ENCODE measurements around the gene PGAP6.
"Not testable (repeated sequence)": the region's sequence is repeated elsewhere in the genome, so short reads cannot be mapped to it uniquely, and the experiment has no call there.

Gene PGAP6

DNA sequence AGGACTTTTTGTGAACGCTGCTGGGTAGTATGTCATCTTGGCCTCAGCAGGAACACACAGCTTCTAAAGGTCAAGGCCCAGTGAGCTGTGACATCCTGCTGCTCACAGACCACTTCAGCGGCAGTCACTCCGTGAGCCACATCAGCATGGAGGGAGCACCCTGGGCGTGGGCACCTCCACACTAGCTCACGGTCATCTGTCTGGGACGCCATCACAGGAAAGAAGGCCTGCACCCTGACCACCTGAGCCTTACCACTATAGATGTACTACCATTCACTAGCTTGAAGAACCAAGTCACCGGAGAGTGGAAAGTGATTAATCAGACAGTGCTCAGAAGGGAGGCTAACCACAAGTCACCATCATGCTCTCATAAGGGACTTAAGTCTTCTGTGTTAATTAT, 32.6 kb downstream of the PGAP6 start:
- no peak for DNase-seq

DNA sequence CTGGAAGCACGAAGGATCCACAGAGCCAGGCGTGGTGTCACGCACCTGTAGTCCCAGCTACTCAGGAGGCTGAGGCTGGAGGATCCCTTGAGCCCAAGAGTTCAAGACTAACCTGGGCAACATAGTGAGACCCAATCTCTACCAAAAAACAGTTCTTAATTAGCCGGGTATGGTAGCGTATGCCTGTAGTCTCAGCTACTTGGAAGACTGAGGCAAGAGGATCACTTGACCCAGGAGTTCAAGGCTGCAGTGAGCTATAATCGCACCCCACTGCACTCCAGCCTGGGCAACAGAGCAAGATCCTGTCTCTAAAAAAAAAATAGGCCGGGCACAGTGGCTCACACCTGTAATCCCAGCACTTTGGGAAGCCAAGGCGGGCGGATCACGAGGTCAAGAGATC, 33.3 kb downstream of the PGAP6 start:
- DNase-seq, result not testable (repeated sequence)

DNA sequence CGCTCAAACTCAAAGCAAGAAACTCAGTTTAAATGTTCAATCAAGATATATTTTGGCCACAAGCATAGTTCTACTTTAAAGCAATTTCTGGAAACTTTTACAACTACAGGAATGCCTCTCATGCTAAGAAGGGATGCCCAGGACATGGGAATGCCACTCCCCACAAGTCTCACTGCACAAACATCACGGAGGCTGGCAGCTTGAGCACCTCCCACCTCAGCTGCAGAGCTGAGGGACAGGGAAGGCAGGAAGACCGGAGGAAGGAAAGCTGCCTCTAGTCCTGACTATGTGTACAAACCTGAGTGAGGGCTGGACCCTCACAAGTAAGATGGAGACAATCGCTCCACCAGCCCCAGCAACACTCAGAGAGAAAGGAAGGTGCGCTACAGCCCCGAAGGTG, 34.6 kb downstream of the PGAP6 start:
- no peak for DNase-seq

DNA sequence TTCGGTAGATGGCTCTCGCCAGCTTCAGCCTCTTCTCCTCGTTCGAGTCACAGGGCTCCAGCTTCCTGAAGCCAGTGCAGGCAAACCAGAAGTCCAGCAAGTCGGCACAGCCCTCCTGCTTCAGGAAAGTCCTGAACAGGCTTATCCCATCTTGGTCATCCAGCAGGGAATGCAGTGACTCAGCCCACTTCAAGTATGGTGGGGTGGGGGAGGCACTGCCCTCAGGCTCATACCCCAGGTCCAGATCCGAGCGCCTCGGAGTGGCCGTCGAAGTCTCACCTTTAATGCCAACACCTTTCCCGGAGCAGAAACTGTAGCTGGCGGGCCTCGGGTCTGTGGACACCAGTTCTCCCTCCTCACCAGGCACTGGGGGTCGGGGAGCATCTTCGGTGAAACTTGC, 35.2 kb downstream of the PGAP6 start:
- no peak for DNase-seq

DNA sequence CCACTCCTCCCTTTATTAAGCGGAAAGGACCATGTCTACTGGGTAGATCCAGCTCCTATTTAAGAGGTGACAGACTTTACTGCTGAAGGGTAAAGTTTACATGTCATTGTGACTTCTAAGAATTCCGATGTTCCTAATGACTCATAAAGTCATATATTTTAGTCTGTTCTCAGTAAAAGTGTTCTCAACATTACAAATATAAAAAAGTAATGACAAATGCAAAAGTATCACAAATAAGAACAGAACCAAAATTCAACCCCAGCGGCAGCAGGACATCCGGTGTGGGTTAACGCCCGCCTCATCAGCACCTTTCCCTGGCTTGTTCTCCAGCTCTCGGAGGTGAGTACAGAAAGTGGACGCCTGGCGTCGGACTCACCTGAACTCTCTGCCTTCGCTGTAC, 36.0 kb downstream of the PGAP6 start:
- no peak for DNase-seq

DNA sequence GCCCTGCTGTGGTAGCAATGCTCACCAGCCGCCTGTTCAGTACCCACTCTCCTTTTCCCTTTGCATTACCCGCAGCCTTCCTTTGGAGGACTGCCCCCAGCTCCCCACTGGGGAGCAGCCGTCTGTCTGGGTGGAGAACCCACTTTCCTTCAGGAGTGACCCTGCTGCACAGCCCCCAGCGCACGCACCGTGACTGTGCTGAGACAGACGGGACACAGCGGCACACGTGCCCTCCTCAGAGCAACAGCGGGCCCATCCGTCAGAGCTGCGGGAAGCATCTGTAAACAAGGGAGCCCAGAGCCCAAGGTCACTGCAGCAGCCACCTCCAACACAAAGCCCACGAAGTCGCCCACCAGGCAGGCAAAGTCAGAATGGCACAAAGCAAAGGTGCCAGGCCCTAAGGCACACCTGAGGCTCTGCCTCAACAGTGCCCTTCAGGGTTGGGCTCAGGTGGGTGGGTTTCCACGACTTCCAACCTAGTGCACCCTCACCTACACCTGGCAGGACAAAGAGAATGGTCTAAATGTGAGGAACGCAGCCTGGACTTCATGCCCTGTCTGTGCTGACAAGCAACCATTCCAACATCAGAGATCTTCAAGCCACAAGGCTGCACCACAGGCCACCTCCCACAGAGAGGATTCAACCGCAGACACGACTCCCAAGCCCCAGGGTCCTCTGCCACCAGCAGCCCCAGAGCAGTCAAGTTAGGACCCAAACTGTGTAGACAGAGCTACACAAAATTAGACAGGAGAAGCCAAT, 39.1 kb downstream of the PGAP6 start:
- no peak for DNase-seq

DNA sequence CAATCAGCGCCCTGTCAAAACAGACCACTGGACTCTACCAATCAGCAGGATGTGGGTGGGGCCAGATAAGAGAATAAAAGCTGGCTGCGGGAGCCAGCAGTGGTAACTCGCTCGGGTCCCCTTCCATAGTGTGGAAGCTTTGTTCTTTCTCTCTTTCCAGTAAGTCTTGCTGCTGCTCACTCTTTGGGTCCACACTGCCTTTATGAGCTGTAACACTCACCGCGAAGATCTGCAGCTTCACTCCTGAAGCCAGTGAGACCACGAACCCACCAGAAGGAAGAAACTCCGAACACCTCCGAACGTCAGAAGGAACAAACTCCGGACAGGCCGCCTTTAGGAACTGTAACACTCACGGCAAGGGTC, 39.8 kb downstream of the PGAP6 start:
- not testable (repeated sequence) for DNase-seq

DNA sequence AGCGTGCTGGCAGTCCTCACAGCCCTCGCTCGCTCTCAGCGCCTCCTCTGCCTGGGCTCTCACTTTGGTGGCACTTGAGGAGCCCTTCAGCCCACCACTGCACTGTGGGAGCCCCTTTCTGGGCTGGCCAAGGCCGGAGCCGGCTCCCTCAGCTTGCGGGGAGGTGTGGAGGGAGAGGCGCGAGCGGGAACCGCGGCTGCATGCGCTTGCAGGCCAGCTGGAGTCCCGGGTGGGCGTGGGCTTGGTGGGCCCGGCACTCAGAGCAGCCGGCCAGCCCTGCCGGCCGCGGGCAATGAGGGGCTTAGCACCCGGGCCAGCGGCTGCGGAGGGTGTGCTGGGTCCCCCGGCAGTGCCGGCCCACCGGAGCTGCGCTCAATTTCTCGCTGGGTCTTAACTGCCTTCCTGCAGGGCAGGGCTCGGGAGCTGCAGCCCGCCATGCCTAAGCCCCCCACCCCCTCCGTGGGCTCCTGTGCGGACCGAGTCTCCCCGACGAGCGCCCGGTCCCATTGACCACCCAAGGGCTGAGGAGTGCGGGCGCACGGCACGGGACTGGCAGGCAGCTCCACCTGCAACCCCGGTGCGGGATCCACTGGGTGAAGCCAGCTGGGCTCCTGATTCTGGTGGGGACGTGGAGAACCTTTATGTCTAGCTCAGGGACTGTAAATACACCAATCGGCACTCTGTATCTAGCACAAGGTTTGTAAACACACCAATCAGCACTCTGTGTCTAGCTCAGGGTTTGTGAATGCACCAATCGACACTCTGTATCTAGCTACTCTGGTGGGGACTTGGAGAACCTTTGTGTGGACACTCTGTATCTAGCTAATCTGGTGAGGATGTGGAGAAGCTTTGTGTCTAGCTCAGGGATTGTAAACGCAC, 40.4 kb downstream of the PGAP6 start:
- not testable (repeated sequence) for DNase-seq

DNA sequence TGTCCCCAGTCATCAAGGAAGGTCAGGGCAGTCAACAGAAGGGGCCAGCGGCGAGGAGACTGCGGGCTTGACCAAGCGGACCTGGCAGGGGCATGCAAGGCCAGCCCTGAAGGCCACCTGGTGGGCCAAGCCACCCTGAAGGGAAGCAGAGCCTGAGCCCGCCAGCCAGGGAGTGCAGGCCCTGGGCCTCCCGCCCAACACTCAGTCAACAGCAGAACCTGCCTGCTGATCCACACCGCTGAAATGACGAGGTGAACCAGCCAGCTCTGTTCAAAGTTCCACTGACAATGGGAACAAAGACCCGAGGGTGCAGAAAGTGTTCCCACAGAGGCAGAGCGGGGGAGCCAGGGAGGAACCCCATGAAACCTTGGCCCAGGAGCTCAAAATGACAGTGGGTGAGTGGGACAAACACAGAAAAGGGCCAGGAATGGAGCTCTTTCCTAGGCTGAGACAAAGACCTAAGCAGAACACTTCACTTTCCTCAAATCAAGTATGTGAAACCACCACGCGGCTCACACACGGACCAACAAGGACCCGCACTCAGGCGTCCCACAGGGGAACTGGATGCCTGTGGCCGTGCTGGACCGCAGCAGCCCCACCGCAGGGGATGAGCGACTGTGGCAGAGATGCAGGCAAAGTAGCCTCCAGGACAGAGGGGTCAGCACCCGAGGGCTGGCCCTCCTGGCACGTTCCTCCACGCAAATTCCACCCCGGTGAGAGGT, 41.2 kb downstream of the PGAP6 start:
- no peak for DNase-seq

DNA sequence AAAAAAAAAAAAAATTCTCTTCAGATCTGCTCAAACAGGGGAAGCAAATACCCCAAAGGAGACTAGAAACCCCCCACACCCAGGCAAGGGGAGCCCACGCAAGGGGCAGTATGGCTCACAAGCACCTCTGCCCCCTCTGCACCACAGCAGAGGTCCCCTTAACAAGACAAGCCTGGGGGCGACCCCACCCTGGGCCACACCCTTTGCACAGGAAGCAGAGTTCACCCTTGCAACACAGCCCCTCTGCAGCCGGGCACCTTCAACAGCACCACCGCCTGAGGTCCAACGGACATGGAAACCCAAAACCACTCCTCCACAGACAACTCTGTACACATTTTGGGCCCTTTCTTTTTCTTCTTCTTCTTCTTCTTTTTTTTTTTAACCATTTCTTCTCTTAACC, 42.1 kb downstream of the PGAP6 start:
- DNase-seq, result no peak

DNA sequence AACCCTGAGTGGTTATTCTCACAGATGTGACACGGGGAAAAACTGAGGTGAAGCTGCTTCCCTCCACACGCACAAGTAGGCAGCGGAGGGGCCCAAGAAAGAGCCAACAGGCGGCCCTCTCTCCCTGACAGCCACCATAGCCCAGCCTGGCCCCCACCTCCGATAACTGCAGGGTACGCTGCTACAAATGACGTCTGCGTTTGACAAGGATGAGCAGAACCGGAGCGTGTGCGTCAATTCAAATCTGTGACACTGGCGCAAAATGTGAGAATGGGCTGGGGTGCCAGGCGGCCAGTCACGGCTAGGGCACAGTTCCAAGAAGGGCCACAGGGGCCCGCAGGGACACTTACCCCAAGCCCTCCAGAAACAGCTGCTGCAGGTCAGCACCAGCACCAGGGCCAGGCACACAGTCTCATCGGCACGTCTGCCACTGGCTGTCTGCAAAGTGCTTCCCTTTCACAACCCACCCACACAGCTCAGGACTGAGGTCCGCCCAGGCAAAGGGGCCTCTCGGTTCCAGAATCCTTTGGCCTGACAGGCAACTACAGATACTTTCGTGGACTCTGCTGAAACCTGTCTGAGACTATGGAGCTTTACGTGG, 43.7 kb downstream of the PGAP6 start:
- DNase-seq, result no peak

DNA sequence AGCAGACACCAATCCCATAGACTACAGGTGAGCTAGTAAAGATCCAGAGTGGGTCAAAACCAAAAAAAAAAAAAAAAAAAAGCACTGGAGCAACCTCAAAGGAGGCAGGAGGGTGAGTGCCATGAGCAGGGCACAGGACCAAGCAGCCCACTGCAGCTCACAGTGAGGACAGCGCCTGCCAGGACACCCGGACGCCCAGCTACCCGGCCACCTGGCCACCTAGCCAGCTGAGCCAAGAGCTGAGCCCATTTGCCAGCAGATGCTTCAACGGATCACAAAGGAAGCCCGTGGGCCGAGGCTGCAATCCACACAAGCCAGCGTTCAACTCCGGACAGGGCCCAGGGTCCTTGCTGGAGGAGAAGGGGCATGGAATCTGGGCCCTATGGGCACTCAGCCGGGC, 44.3 kb downstream of the PGAP6 start:
- DNase-seq, result no peak

DNA sequence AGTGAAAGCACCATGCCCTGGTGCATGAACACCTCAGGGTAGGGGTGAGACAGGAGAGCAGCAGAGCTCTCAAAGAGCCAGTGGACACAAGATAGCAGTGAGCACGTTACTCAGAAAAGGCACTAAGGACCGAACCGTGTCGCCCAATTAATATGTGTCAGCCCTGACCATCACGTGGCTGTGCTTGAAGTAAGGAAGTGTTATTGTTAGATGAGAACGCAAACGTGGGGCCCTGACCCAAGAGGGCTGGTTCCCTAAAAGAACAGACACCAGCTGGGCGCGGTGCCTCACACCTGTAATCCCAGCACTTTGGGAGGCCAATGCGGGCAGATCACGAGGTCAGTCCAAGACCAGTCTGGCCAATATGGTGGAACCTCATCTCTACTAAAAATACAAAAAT, 45.5 kb downstream of the PGAP6 start:
- peak in 1 of 2 donors; percentile 24 for DNase-seq

DNA sequence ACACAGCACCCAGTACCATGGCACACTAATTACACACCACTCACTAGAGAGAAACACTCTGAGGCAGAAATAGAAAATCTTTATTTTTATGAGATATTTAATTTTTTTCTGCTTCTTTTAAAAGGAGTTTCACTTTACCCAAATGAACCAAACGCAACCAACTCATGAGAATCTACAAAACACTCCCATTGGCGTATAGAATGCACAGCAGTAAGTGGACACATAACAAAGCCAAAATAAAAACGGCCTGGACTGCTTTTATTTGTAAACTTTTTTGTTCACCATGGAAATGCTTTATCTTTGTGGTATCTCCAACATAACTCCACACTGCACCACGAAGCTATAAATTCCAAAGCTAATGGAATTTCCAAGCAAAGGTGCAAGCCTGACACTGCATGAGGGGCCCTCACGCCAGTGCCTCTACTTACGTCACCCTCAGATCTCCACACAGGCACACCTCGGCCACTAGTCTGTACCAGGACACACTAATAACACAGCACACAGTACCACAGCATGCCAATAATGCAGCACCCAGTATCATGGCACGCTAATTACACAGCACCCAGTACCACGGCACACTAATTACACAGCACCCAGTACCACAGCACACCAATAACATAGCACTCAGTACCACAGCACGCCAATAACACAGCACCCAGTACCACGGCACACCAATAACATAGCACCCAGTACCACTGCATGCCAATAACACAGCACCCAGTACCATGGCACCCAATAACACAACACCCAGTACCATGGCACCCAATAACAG, 46.7 kb downstream of the PGAP6 start:
- DNase-seq, result not testable (repeated sequence)

DNA sequence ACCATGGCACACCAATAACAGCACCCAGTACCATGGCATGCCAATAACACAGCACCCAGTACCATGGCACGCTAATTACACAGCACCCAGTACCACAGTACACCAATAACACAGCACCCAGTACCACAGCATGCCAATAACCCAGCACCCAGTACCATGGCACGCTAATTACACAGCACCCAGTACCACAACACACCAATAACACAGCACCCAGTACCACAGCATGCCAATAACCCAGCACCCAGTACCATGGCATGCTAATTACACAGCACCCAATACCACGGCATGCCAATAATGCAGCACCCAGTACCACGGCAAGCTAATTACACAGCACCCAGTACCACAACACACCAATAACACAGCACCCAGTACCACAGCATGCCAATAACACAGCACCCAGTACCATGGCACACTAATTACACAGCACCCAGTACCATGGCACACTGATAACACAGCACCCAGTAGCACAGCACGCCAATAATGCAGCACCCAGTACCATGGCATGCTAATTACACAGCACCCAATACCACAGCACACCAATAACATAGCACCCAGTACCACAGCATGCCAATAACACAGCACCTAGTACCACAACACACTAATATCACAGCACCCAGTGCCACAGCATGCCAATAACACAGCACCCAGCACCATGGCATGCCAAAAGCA, 47.5 kb downstream of the PGAP6 start:
- not testable (repeated sequence) for DNase-seq

DNA sequence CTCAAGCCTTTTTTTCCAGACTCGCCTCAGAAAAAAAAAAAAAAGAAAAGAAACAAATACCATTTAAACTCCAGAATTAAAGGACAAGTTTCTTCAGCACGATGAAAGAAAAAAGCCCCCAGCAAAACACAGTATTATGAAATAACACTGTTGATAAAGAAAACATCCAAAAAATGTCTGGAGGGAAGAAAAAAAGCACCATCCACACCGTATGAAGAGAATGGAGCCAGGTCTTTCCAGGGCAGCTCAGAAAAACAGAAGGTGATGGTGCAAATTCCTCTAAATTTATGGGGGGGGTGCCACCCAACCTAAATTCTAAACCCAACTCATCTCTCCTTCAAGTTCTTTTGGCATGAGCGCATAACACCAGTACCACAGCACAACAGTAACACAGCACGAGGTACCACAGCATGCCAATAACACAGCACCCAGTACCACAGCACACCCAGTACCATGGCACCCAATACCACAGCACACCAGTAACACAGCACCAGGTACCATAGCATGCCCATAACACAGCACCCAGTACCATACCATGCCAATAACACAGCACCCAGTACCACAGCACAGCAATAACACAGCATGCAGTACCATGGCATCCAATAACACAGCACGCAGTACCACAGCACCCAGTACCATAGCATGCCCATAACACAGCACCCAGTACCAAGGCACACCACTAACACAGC, 48.2 kb downstream of the PGAP6 start:
- DNase-seq, result no peak

DNA sequence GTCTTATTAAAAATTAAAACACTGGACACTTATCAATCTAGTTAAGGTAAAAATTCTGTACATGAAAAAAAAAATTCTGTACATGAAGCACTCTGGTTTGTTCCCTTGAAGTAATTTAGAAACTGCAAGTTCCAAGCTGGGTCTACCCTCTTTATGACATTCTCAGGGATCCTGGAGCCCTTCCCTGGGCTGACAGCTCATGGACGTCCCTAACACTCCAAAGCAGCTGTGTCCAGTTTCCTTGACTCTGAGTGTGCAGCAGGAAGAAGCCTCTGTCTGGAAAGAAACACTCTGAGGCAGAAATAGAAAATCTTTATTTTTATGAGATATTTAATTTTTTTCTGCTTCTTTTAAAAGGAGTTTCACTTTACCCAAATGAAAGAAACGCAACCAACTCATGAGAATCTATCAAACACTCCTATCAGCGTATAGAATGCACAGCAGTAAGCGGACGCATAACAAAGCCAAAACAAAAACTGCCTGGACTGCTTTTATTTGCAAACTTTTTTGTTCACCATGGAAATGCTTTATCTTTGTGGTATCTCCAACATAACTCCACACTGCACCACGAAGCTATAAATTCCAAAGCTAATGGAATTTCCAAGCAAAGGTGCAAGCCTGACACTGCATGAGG, 50.5 kb downstream of the PGAP6 start:
- DNase-seq, result not testable (repeated sequence)

DNA sequence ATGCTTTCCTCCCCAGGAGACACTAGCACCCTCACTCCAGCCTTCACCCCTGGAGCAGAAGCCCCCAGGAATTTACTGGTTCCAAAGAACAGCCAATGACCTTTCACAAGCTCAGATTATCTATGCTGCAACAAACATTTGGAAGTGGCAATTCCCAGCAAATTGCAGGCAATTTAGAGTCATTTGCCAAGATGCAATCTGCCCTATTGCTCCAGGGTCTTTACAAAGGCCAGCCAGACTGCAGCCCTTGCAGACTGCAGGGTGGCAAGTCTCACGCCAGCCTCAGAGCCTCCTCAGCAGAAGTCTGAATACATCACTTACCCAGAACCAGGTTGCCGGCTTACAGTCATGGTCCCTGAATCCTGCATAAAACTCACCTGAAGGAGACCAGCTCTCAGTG, 51.0 kb downstream of the PGAP6 start:
- DNase-seq, result no peak

DNA sequence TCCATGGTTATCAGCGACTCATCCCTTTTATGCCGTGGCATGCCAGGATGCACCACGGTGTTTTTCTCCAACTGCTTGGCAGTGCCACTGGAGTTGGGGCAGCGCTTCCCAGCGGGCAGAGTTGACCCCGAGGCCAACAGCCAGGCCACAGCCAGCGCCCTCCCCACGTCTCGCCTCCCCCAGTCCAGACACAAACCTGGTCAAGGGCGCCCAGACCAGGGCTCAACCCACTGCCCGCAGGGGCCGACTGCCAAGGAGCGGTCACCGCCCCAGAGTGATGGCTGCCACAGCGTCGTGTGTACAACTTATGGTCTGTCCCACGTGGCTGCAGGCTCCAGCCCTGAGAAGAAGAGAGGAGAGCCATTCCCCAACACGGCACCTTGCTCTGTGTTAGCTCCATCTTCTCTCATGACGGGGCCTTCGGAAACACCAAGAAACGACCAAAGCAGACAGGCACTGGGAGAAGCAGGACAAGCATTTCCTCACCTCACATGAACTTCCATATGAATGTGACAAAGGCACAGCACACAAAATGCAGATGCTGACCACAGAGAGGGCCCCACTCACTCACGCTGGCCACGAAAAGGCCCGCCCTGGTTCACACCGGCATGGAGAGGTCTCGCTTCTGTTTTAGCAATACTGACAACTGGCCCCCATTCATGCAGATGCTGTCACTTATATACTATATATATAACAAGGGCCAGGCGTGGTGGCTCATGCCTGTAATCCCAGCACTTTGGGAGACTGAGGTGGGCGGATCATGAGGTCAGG, 56.2 kb downstream of the PGAP6 start:
- no peak for DNase-seq

Measured in CD4-positive, alpha-beta T cell treated with Interferon alpha-2 for 1 hour (primary cell).